Mesothelial cell of epicardium (in vitro differentiated cells): ENCODE data around the gene RGL3. TPM values are rescaled to one million over a fixed set of nuclear protein-coding genes. Genes with fewer than 3 reads are reported as not detected.

ENCODE experiments used
- DNase-seq, 2 experiments: peaks; one replicate each; pipeline ENCODE4 v3.0.0; 2021; ENCODE audit warnings: low spot score in 2 of 2; ENCODE audit not compliant: unreplicated experiment in 2 of 2
- H3K27ac Mint-ChIP-seq: 2 replicates; pipeline ENCODE4 v1.8.0; 2021; ENCODE audit warnings: mixed read lengths
- H3K27me3 Mint-ChIP-seq: 2 replicates; pipeline ENCODE4 v1.8.0; 2021; ENCODE audit warnings: low read depth, mixed read lengths
- H3K36me3 Mint-ChIP-seq: 2 replicates; pipeline ENCODE4 v1.8.0; 2021; ENCODE audit warnings: mixed read lengths
- H3K4me1 Mint-ChIP-seq: 2 replicates; pipeline ENCODE4 v1.8.0; 2021; ENCODE audit warnings: mixed read lengths
- H3K4me3 Mint-ChIP-seq: 2 replicates; pipeline ENCODE4 v1.8.0; 2021; ENCODE audit warnings: mild to moderate bottlenecking, moderate library complexity, mixed read lengths
- H3K9me3 Mint-ChIP-seq: 2 replicates; pipeline ENCODE4 v1.8.0; 2021; ENCODE audit warnings: mixed read lengths
- CTCF ChIP-seq: fragments of 200-600 bp; sonication (generic); IDR thresholded peaks from one replicate; pipeline ENCODE4 v1.5.0; 2021; ENCODE audit warnings: antibody characterized with exemption; ENCODE audit not compliant: unreplicated experiment
- total RNA-seq: library from RNA; stranded (reverse); gene quantifications from 3 replicates; pipeline ENCODE4 v1.2.1, GENCODE V29; 2021

RGL3 gene
- total RNA-seq, 1 donor from 2014 or later = 80.8 TPM

GRCh38 chr19:11373166-11373884 lies 45.8 kb downstream of the RGL3 start:
- no peaks in the 10 kb centered on the region for H3K27me3 Mint-ChIP-seq
- peaks cover 4% of the 10 kb centered on the region for H3K36me3 Mint-ChIP-seq
- no peak overlapping the region for H3K4me3 Mint-ChIP-seq
- DNase-seq = no peak
- peaks cover 3% of the 10 kb centered on the region for H3K4me1 Mint-ChIP-seq
- no peak for TF ChIP-seq CTCF
- no peaks in the 10 kb centered on the region for H3K9me3 Mint-ChIP-seq
- no peak overlapping the region for H3K27ac Mint-ChIP-seq

- Mint-ChIP-seq H3K9me3 (no peaks in the 10 kb centered on the region), H3K27ac (no peak overlapping the region), H3K4me1 (no peaks in the 10 kb centered on the region), H3K27me3 (no peaks in the 10 kb centered on the region), H3K36me3 (peaks cover 5% of the 10 kb centered on the region), H3K4me3 (no peak overlapping the region)
- no peak for TF ChIP-seq CTCF
- no peak for DNase-seq
Measured at GRCh38 chr19:11370744-11371143, 48.4 kb downstream of the RGL3 start.

GRCh38 chr19:11367528-11367927 lies 51.6 kb downstream of the RGL3 start:
- H3K27me3 Mint-ChIP-seq = peaks cover 1% of the 10 kb centered on the region
- no peak overlapping the region for H3K4me3 Mint-ChIP-seq
- no peaks in the 10 kb centered on the region for H3K9me3 Mint-ChIP-seq
- DNase-seq = no peak
- no peaks in the 10 kb centered on the region for H3K4me1 Mint-ChIP-seq
- H3K36me3 Mint-ChIP-seq = peaks cover 11% of the 10 kb centered on the region
- no peak overlapping the region for H3K27ac Mint-ChIP-seq
- no peak for TF ChIP-seq CTCF

GRCh38 chr19:11365557-11366117 lies 53.5 kb downstream of the RGL3 start:
- Mint-ChIP-seq H3K9me3 (no peaks in the 10 kb centered on the region), H3K36me3 (peaks cover 8% of the 10 kb centered on the region), H3K4me3 (no peak overlapping the region), H3K27me3 (peaks cover 20% of the 10 kb centered on the region), H3K4me1 (no peaks in the 10 kb centered on the region), H3K27ac (no peak overlapping the region)
- no peak for DNase-seq
- no peak for TF ChIP-seq CTCF

GRCh38 chr19:11364935-11365334 lies 54.2 kb downstream of the RGL3 start:
- TF ChIP-seq CTCF = no peak
- H3K4me1 Mint-ChIP-seq = no peaks in the 10 kb centered on the region
- H3K4me3 Mint-ChIP-seq = no peak overlapping the region
- H3K9me3 Mint-ChIP-seq = no peaks in the 10 kb centered on the region
- H3K36me3 Mint-ChIP-seq = peaks cover 7% of the 10 kb centered on the region
- peaks cover 27% of the 10 kb centered on the region for H3K27me3 Mint-ChIP-seq
- DNase-seq = no peak
- no peak overlapping the region for H3K27ac Mint-ChIP-seq
